ENCODE measurements around the gene C21orf91. TPM values are rescaled to one million over a fixed set of nuclear protein-coding genes. Genes with fewer than 3 reads are reported as not detected.

C21orf91 gene
- total and polyA plus RNA-seq, 2 donors (not counting 3 experiments of a cell fraction or from before 2014, with no cell fraction given) = 1.3 to 4.2 TPM

DNA sequence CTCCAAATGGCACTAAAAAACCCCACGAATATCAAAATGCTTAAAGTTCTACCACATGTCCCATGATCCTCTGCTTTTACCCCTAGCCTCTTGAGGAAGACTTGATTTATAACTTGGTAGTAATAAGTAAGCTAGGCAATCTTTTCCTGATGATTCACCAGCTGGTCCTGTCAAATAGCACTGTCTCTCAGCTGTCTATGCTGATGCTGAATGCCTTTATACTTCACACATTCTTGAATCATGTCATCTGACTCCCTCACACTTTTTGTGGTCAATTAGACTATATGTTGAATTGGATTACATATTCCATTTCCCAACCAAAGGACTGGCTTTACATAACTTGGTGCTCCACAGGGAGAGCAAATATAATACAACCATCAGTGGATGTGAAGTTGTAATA is 16.6 kb downstream of the C21orf91 start:
- Histone ChIP-seq H2AFZ (ENCODE audit: low read depth, low read length) (no peak overlapping the region), H3K79me2 (ENCODE audit: control insufficient read depth, insufficient read depth, low read length) (no peaks in the 10 kb centered on the region), H3K4me1 (ENCODE audit: control insufficient read depth, extremely low read depth, insufficient read depth, low read length) (no peaks in the 10 kb centered on the region), H4K20me1 (replicated peaks; ENCODE audit: control insufficient read depth, extremely low read depth, insufficient read depth, low read length) (no peaks in the 10 kb centered on the region), H3K36me3 (ENCODE audit: control insufficient read depth in 2 of 2, extremely low read depth in 1 of 2, insufficient read depth in 2 of 2, low read length in 2 of 2) (no peaks in the 10 kb centered on the region), H3K4me3 (replicated peaks in 1 of 3; ENCODE audit: insufficient read depth in 1 of 3, low read depth in 1 of 3, low read length in 3 of 3) (no peak overlapping the region), H3K9me1 (replicated peaks; ENCODE audit: control insufficient read depth, extremely low read depth, insufficient read depth, low read length) (no peaks in the 10 kb centered on the region), H3K9me3 (replicated peaks; ENCODE audit: control insufficient read depth, insufficient read depth, low read length) (no peaks in the 10 kb centered on the region), H3K27ac (ENCODE audit: insufficient read depth, low read depth, low read length) (no peak overlapping the region), H3K27me3 (ENCODE audit: control insufficient read depth in 2 of 2, insufficient read depth in 2 of 2, low read length in 2 of 2) (no peaks in the 10 kb centered on the region), H3K4me2 (ENCODE audit: insufficient read depth, low read length) (no peak overlapping the region), H3K9ac (replicated peaks; ENCODE audit: extremely low read depth, insufficient read depth, low read length) (no peak overlapping the region)
- ChIA-PET POLR2A (no interaction called here), CTCF (interaction anchor here (1.2 to 1.7 kb wide), 3 partner anchors 10 to 124 kb away, joined by 3 read pairs; no protein-coding TSS in a partner anchor)
- dilution Hi-C loops (cut with MboI; ENCODE audit: extremely low pct_ligation_motif_present, low sequenced_read_pairs) (no loop called here), intact Hi-C loops (cut with micrococcal nuclease) (no loop called here)
- BruUV-seq (replicated peaks) = no TSS peak
- FAIRE-seq (no peak), DNase-seq (ENCODE audit: low read depth, low spot score) (no peak)
- no peak for TF ChIP-seq GATA2 (IDR thresholded peaks at IDR 0.05; ENCODE audit: insufficient read depth, insufficient read length, low read depth, low read length)
- no peak for TF ChIP-seq JUN (IDR thresholded peaks at IDR 0.05; ENCODE audit: borderline replicate concordance, insufficient read depth, insufficient read length, low read depth)
- no peak for TF ChIP-seq EZH2 (IDR thresholded peaks at IDR 0.05; ENCODE audit: borderline replicate concordance, low read depth, low read length, severe bottlenecking)
- TF ChIP-seq POLR2A (IDR thresholded peaks at IDR 0.05; ENCODE audit: low read depth, low read length) = no peak
- TF ChIP-seq, protein P1, sequence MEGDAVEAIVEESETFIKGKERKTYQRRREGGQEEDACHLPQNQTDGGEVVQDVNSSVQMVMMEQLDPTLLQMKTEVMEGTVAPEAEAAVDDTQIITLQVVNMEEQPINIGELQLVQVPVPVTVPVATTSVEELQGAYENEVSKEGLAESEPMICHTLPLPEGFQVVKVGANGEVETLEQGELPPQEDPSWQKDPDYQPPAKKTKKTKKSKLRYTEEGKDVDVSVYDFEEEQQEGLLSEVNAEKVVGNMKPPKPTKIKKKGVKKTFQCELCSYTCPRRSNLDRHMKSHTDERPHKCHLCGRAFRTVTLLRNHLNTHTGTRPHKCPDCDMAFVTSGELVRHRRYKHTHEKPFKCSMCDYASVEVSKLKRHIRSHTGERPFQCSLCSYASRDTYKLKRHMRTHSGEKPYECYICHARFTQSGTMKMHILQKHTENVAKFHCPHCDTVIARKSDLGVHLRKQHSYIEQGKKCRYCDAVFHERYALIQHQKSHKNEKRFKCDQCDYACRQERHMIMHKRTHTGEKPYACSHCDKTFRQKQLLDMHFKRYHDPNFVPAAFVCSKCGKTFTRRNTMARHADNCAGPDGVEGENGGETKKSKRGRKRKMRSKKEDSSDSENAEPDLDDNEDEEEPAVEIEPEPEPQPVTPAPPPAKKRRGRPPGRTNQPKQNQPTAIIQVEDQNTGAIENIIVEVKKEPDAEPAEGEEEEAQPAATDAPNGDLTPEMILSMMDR (IDR thresholded peaks at IDR 0.05; ENCODE audit: extremely low read depth in 1 of 2, insufficient read depth in 1 of 2, low read depth in 1 of 2, low read length in 2 of 2) = no peak
